CD4-positive, alpha-beta T cell (primary cell): ENCODE measurements around the gene MEGF11. TPM values are rescaled to one million over a fixed set of nuclear protein-coding genes. Genes with fewer than 3 reads are reported as not detected.

Experiments used
- ATAC-seq: fragments of 200-7000 bp; cut with Tn5 transposase; one replicate; pipeline ENCODE4 v1.10.0; 2022; ENCODE audit warnings: mild to moderate bottlenecking; ENCODE audit not compliant: poor library complexity
- CTCF ChIA-PET: fragments of 350-600 bp; sonication (Branson Sonifier 250); formaldehyde crosslinking; loops from one replicate; lab custom pipeline; 2021; ENCODE audit warnings: antibody characterized with exemption, inconsistent platforms; lab: Charles Lee
- POLR2A ChIA-PET: fragments of 350-600 bp; sonication (Branson Sonifier 250); formaldehyde crosslinking; loops from one replicate; lab custom pipeline; 2021; ENCODE audit warnings: antibody characterized with exemption, inconsistent platforms; lab: Charles Lee
- DNase-seq, 14 experiments: peaks; one replicate each; pipeline ENCODE4 v3.0.0-alpha.2; 2013 to 2020; ENCODE audit warnings: mixed read lengths in 2 of 14
- H3K27ac ChIP-seq, 2 donors: one replicate each; pipeline versions ENCODE4 v1.5.1 to v1.7.0; 2013; ENCODE audit warnings: low read length in 2 of 2, low read depth in 1 of 2, mild to moderate bottlenecking in 1 of 2
- H3K27me3 ChIP-seq, 2 experiments: 1 replicate in 1 of 2; 2 replicates in 1 of 2; pipeline versions ENCODE4 v1.6.1 to v1.7.0; 2013; ENCODE audit warnings: low read length in 2 of 2, control low read depth in 1 of 2, mild to moderate bottlenecking in 1 of 2, moderate library complexity in 1 of 2; ENCODE audit not compliant: insufficient read depth in 2 of 2, control insufficient read depth in 1 of 2
- H3K36me3 ChIP-seq: one replicate; pipeline ENCODE4 v1.6.1; 2013; ENCODE audit warnings: low read length, control low read depth; ENCODE audit not compliant: insufficient read depth
- H3K4me1 ChIP-seq: one replicate; pipeline ENCODE4 v1.6.1; 2013; ENCODE audit warnings: low read length, control low read depth; ENCODE audit not compliant: insufficient read depth
- H3K4me3 ChIP-seq: one replicate; pipeline ENCODE4 v1.5.1; 2013; ENCODE audit warnings: mild to moderate bottlenecking, low read length, moderate library complexity
- H3K9me3 ChIP-seq, 2 experiments: 1 replicate in 1 of 2; 2 replicates in 1 of 2; pipeline versions ENCODE4 v1.6.1 to v1.7.0; 2013; ENCODE audit warnings: low read length in 2 of 2, mild to moderate bottlenecking in 2 of 2, control low read depth in 1 of 2, moderate library complexity in 1 of 2; ENCODE audit not compliant: control insufficient read depth in 1 of 2, insufficient read depth in 1 of 2
- H3K27ac Mint-ChIP-seq: one replicate; pipeline ENCODE4 v1.8.0; 2020; ENCODE audit warnings: mixed read lengths
- H3K27me3 Mint-ChIP-seq: one replicate; pipeline ENCODE4 v1.8.0; 2021; ENCODE audit warnings: mixed read lengths
- H3K36me3 Mint-ChIP-seq: one replicate; pipeline ENCODE4 v1.8.0; 2021; ENCODE audit warnings: low read depth, mixed read lengths
- H3K4me1 Mint-ChIP-seq: one replicate; pipeline ENCODE4 v1.8.0; 2021; ENCODE audit warnings: low read depth, mixed read lengths
- H3K4me3 Mint-ChIP-seq: one replicate; pipeline ENCODE4 v1.8.0; 2020; ENCODE audit warnings: mild to moderate bottlenecking, mixed read lengths
- H3K9me3 Mint-ChIP-seq: one replicate; pipeline ENCODE4 v1.8.0; 2020; ENCODE audit warnings: mixed read lengths
- CTCF ChIP-seq: fragments of 200-600 bp; IDR thresholded peaks from one replicate; pipeline ENCODE4 v1.8.0; 2022; ENCODE audit warnings: antibody characterized with exemption, mild to moderate bottlenecking
- intact Hi-C, 2 experiments: fragments of 100-400 bp; cut with DNase I in 1 of 2; cut with micrococcal nuclease in 1 of 2; formaldehyde crosslinking; loops; one replicate each; pipeline versions ENCODE4 v1.15.1 to v1.9.0; 2023 to 2025; cut with DNase I, micrococcal nuclease
- total RNA-seq, 174 experiments: library from RNA in 2 of 174; stranded (reverse) in 2 of 174; gene quantifications; one replicate each; pipeline ENCODE4 v1.2.3 and lab custom pipeline; 2021 to 2026

Gene MEGF11
- total RNA-seq, 2 experiments from 2014 or later: not detected

GRCh38 chr15:65937476-65937875, 316.1 kb downstream of the MEGF11 start:
- no peak overlapping the region for H3K27ac ChIP-seq
- Mint-ChIP-seq H3K36me3 (no peaks in the 10 kb centered on the region), H3K27ac (no peak overlapping the region), H3K4me1 (peaks cover 5% of the 10 kb centered on the region), H3K4me3 (no peak overlapping the region), H3K9me3 (no peaks in the 10 kb centered on the region), H3K27me3 (no peaks in the 10 kb centered on the region)
- ATAC-seq (no peak), DNase-seq (no peak)
- no peak for TF ChIP-seq CTCF
- H3K4me1 ChIP-seq: peaks cover 3% of the 10 kb centered on the region
- no peaks in the 10 kb centered on the region for H3K36me3 ChIP-seq
- no peaks in the 10 kb centered on the region for H3K9me3 ChIP-seq
- intact Hi-C loops: no loop called here
- CTCF ChIA-PET: no interaction called here
- POLR2A ChIA-PET: no interaction called here
- H3K4me3 ChIP-seq: no peak overlapping the region
- no peaks in the 10 kb centered on the region for H3K27me3 ChIP-seq

- no peak overlapping the region for H3K4me3 ChIP-seq
- no peaks in the 10 kb centered on the region for H3K36me3 ChIP-seq
- CTCF ChIA-PET: no interaction called here
- no peaks in the 10 kb centered on the region for H3K4me1 ChIP-seq
- peaks cover under 1% of the 10 kb centered on the region for H3K4me1 Mint-ChIP-seq
- H3K9me3 ChIP-seq: no peaks in the 10 kb centered on the region
- no peak overlapping the region for H3K27ac ChIP-seq
- no peaks in the 10 kb centered on the region for H3K36me3 Mint-ChIP-seq
- no peaks in the 10 kb centered on the region for H3K27me3 Mint-ChIP-seq
- no peak for TF ChIP-seq CTCF
- no peak overlapping the region for H3K27ac Mint-ChIP-seq
- DNase-seq (no peak), ATAC-seq (no peak)
- POLR2A ChIA-PET: no interaction called here
- intact Hi-C loops: no loop called here
- H3K4me3 Mint-ChIP-seq: no peak overlapping the region
- no peaks in the 10 kb centered on the region for H3K27me3 ChIP-seq
- no peaks in the 10 kb centered on the region for H3K9me3 Mint-ChIP-seq
Observed at GRCh38 chr15:65937054-65937453, 316.5 kb downstream of the MEGF11 start.

- DNase-seq: no peak
- no peaks in the 10 kb centered on the region for H3K9me3 Mint-ChIP-seq
- Histone ChIP-seq H3K27ac (no peak overlapping the region), H3K4me3 (no peak overlapping the region), H3K36me3 (no peaks in the 10 kb centered on the region), H3K9me3 (no peaks in the 10 kb centered on the region), H3K27me3 (no peaks in the 10 kb centered on the region), H3K4me1 (no peaks in the 10 kb centered on the region)
- no peaks in the 10 kb centered on the region for H3K4me1 Mint-ChIP-seq
- no peak for ATAC-seq
- POLR2A ChIA-PET: no interaction called here
- H3K36me3 Mint-ChIP-seq: no peaks in the 10 kb centered on the region
- H3K4me3 Mint-ChIP-seq: no peak overlapping the region
- intact Hi-C loops: no loop called here
- no peaks in the 10 kb centered on the region for H3K27me3 Mint-ChIP-seq
- H3K27ac Mint-ChIP-seq: no peak overlapping the region
- TF ChIP-seq CTCF: no peak
- CTCF ChIA-PET: no interaction called here
Observed at GRCh38 chr15:65936282-65936681, 317.3 kb downstream of the MEGF11 start.
